Measurements from ENCODE around the gene TRIM71. TPM values are rescaled to one million over a fixed set of nuclear protein-coding genes. Genes with fewer than 3 reads are reported as not detected.

The TRIM71 gene
- total and polyA plus RNA-seq, 12 donors: 0.03 to 0.25 (median 0.17) TPM; not detected in 8

DNA sequence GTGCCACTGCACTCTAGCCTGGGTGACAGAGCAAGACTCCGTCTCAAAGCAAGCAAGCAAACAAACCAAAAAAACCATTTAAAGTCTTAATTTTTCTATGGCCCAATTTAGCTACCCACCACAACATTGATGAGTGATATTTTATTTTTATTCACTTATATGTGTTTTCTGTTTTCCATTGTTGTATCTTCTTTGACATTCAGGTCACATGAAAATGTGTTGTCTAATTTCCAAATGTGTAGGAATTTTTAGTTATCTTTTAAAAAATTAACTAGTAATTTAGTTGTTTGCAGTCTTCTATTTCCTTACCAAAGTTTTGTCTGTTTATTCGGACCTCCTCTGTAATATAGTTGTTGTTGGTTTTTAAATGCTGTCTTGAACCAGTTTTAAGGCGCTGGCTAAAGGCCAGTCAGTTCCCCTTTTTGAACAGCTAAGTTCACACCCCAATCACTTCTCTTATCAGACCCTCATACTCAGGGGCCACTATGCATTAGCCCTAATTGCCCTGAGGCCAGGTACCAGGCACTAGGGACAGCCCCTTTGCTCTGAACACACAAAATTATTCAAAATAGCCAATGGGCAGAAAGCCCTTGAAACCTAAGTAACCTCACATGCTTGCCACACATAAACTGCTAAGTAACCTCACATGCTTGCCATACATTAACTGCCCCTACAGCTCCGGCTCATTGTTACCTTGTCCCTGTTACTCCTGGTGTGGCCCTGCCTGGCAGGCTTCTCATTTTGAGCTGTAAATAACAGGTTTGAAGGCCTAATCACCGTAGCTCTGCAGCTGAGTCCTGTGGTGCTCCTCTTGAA, 129.4 kb downstream of the TRIM71 start:
- Histone ChIP-seq H3K9me3 (replicated peaks in 1 of 3) (no peaks in the 10 kb centered on the region), H3K36me3 (replicated peaks in 1 of 2) (no peaks in the 10 kb centered on the region), H3K4me3 (no peak overlapping the region), H3K27ac (no peak overlapping the region), H3K27me3 (no peaks in the 10 kb centered on the region), H3K4me1 (replicated peaks in 1 of 2) (no peaks in the 10 kb centered on the region)
- intact Hi-C loops (cut with DNase I): loop anchor here (2.0 to 5.0 kb wide), 3 partner anchors 125 to 425 kb away; no protein-coding TSS in a partner anchor
- WGBS, 4 donors: 78 to 88% (median 80%) methylated on average over 5 of the region's 5 CpGs
- DNase-seq: peak in 1 of 7 donors; percentile 11
- TF ChIP-seq, protein P1, sequence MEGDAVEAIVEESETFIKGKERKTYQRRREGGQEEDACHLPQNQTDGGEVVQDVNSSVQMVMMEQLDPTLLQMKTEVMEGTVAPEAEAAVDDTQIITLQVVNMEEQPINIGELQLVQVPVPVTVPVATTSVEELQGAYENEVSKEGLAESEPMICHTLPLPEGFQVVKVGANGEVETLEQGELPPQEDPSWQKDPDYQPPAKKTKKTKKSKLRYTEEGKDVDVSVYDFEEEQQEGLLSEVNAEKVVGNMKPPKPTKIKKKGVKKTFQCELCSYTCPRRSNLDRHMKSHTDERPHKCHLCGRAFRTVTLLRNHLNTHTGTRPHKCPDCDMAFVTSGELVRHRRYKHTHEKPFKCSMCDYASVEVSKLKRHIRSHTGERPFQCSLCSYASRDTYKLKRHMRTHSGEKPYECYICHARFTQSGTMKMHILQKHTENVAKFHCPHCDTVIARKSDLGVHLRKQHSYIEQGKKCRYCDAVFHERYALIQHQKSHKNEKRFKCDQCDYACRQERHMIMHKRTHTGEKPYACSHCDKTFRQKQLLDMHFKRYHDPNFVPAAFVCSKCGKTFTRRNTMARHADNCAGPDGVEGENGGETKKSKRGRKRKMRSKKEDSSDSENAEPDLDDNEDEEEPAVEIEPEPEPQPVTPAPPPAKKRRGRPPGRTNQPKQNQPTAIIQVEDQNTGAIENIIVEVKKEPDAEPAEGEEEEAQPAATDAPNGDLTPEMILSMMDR (IDR thresholded peaks at IDR 0.05): no peak
- no peak for TF ChIP-seq POLR2A (IDR thresholded peaks at IDR 0.05)

Other genes starting within 250 kb of the TRIM71 start
- gene DYNC1LI1, start 247.1 kb upstream of the TRIM71 start, total RNA-seq: 10 to 100 TPM; 10.4 to 44.7 (median 18.1) TPM
- gene DYNC1LI1, start 247.1 kb upstream of the TRIM71 start, polyA plus RNA-seq: 10 to 100 TPM in 2 of 3 donors, 1 to 10 TPM in 1; 9.8 to 63.7 (median 10.5) TPM
- gene CNOT10, start 132.8 kb upstream of the TRIM71 start, total RNA-seq: 10 to 100 TPM; 15.3 to 32.1 (median 24.6) TPM
- 10 to 100 TPM; 20.4 to 28.6 (median 27.8) TPM for gene CNOT10, start 132.8 kb upstream of the TRIM71 start, polyA plus RNA-seq
- under 1 TPM in 7 of 9 donors, not detected in 2; 0.07 to 0.39 (median 0.26) TPM for gene CCR4, start 133.6 kb downstream of the TRIM71 start, total RNA-seq
- gene CCR4, start 133.6 kb downstream of the TRIM71 start, polyA plus RNA-seq: under 1 TPM in 1 of 3 donors, not detected in 2; 0.04 TPM